Neural cell (in vitro differentiated cells): ENCODE results near the gene KLK11. TPM values are rescaled to one million over a fixed set of nuclear protein-coding genes. Genes with fewer than 3 reads are reported as not detected.

Source experiments
- H2AFZ ChIP-seq: fragments of 200-600, 300-800 bp; sonication (generic), shearing (Covaris generic); 2 replicates; pipeline ENCODE4 v1.6.0; 2014; ENCODE audit warnings: low read depth, mild to moderate bottlenecking, antibody characterized with exemption, low read length, moderate library complexity
- H3F3A ChIP-seq: fragments of 200-600 bp; shearing (Covaris generic); 2 replicates; pipeline ENCODE4 v1.6.1; 2016; ENCODE audit warnings: mild to moderate bottlenecking, moderate library complexity, mixed read lengths, antibody characterized with exemption, low read length; ENCODE audit not compliant: insufficient read depth, poor library complexity, severe bottlenecking
- H3K27ac ChIP-seq: fragments of 200-600, 300-800 bp; sonication (generic), shearing (Covaris generic); 2 replicates; pipeline ENCODE4 v1.5.1; 2014; ENCODE audit warnings: mild to moderate bottlenecking, low read length, moderate library complexity
- H3K27me3 ChIP-seq: fragments of 300-800, 200-600 bp; sonication (generic), shearing (Covaris generic); 2 replicates; pipeline ENCODE4 v1.6.0; 2014; ENCODE audit warnings: mild to moderate bottlenecking, low read depth, low read length, moderate library complexity; ENCODE audit not compliant: insufficient read depth
- H3K36me3 ChIP-seq: fragments of 300-800, 200-600 bp; sonication (generic), shearing (Covaris generic); 2 replicates; pipeline ENCODE4 v1.5.1; 2014; ENCODE audit warnings: mild to moderate bottlenecking, antibody characterized with exemption, low read length, moderate library complexity; ENCODE audit not compliant: insufficient read depth
- H3K4me2 ChIP-seq: fragments of 300-800, 200-600 bp; sonication (generic), shearing (Covaris generic); 2 replicates; pipeline ENCODE4 v1.6.0; 2014; ENCODE audit warnings: mild to moderate bottlenecking, low read length
- H3K4me3 ChIP-seq: fragments of 300-800, 200-600 bp; sonication (generic), shearing (Covaris generic); 2 replicates; pipeline ENCODE4 v1.5.1; 2014; ENCODE audit warnings: mild to moderate bottlenecking, low read length, moderate library complexity
- H3K79me2 ChIP-seq: fragments of 200-600 bp; shearing (Covaris generic); replicated peaks from 2 replicates; pipeline ENCODE4 v1.6.0; 2014; ENCODE audit warnings: mild to moderate bottlenecking, low read length, moderate library complexity; ENCODE audit not compliant: insufficient read depth
- H3K9ac ChIP-seq: fragments of 300-800, 200-600 bp; sonication (generic), shearing (Covaris generic); 2 replicates; pipeline ENCODE4 v1.6.1; 2016; ENCODE audit warnings: mild to moderate bottlenecking, low read length, mixed read lengths
- H3K9me2 ChIP-seq: fragments of 200-600 bp; shearing (Covaris generic); 2 replicates; pipeline ENCODE4 v1.6.1; 2016; ENCODE audit warnings: mild to moderate bottlenecking, low read length, mixed read lengths; ENCODE audit not compliant: insufficient read depth
- H3K9me3 ChIP-seq: fragments of 200-600, 300-800 bp; sonication (generic), shearing (Covaris generic); 2 replicates; pipeline ENCODE4 v1.6.1; 2016; ENCODE audit warnings: mild to moderate bottlenecking, mixed run types, low read length, moderate library complexity, mixed read lengths
- H4K20me1 ChIP-seq: fragments of 200-600 bp; shearing (Covaris generic); 2 replicates; pipeline ENCODE4 v1.6.1; 2016; ENCODE audit warnings: mild to moderate bottlenecking, mixed run types; ENCODE audit not compliant: insufficient read depth
- EP300 ChIP-seq: fragments of 450-650 bp; conservative IDR thresholded peaks from 2 replicates; pipeline ENCODE4 v1.6.1; 2014; ENCODE audit warnings: antibody characterized with exemption, mild to moderate bottlenecking, moderate library complexity; ENCODE audit not compliant: poor library complexity, severe bottlenecking
- EZH2 ChIP-seq: fragments of 200-600, 300-800 bp; shearing (Covaris generic), sonication (generic); IDR thresholded peaks from 2 replicates; pipeline ENCODE4 v1.6.1; 2014; ENCODE audit warnings: antibody characterized with exemption, low read length, borderline replicate concordance, mild to moderate bottlenecking; ENCODE audit not compliant: insufficient read depth, poor library complexity, severe bottlenecking
- MXI1 ChIP-seq: fragments of 450-650 bp; conservative IDR thresholded peaks from 2 replicates; pipeline ENCODE4 v1.6.1; 2014; ENCODE audit warnings: antibody characterized with exemption, mild to moderate bottlenecking; ENCODE audit not compliant: poor library complexity, severe bottlenecking
- POLR2AphosphoS5 ChIP-seq: IDR thresholded peaks from 2 replicates; pipeline ENCODE4 v1.6.1; 2012
- RAD21 ChIP-seq: fragments of 450-650 bp; conservative IDR thresholded peaks from 2 replicates; pipeline ENCODE4 v1.6.1; 2014; ENCODE audit warnings: antibody characterized with exemption, mild to moderate bottlenecking, moderate library complexity
- SMC3 ChIP-seq: fragments of 450-650 bp; conservative IDR thresholded peaks from 2 replicates; pipeline ENCODE4 v1.6.1; 2014; ENCODE audit warnings: antibody characterized with exemption, mild to moderate bottlenecking, moderate library complexity; ENCODE audit not compliant: poor library complexity
- TAF1 ChIP-seq: IDR thresholded peaks from 2 replicates; pipeline ENCODE4 v1.6.1; 2012; ENCODE audit warnings: low read depth
- polyA plus RNA-seq: library from polyadenylated mRNA; depleted of rRNA; stranded (reverse); fragments of >200 nt; gene quantifications from 2 replicates; pipeline ENCODE4 v1.2.3, GENCODE V29; 2014
- TF ChIP-seq, protein P1 (sequence below): IDR thresholded peaks from 2 replicates; pipeline ENCODE4 v1.6.1; 2012; ENCODE audit warnings: borderline replicate concordance
- TF ChIP-seq, protein P2 (sequence below): fragments of 450-650 bp; IDR thresholded peaks from 2 replicates; pipeline ENCODE4 v1.5.1; 2014; ENCODE audit warnings: antibody characterized with exemption, mild to moderate bottlenecking, moderate library complexity; ENCODE audit not compliant: poor library complexity, severe bottlenecking

KLK11 gene
- polyA plus RNA-seq, 1 donor from 2014 or later: not detected

DNA sequence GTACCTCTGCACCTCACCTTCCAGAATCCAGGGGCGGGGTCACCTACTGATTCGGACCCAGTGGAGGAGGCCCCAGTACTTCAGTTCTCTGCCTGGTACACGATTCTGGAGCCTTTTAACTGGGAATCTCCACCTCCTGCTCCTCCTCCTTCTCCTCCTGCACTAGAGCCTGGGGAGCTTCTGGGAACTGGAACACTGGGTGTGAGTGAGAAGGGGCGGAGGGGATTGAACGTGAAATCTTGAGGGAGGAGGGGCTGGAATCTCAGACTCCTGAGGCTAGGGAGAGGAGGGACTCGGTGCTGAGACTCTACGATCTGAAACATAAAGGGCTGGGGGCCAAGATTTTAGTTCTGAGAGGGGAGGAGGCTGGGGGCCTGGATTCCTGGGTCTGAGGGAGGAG is 24.9 kb downstream of the KLK11 start, which contains the start of gene KLK8:
Gene KLK8 (minus strand): TSS at position 90 of the 400 bp plus-strand sequence. CDS start 437 bp downstream, outside the sequence.
- H3K9ac ChIP-seq: no peak within 1 kb of the TSS
- H3K4me2 ChIP-seq: no peak within 1 kb of the TSS
- no peaks in the 10 kb centered on the region for H3K27me3 ChIP-seq
- H3K79me2 ChIP-seq: no peaks in the 10 kb centered on the region
- TF ChIP-seq POLR2AphosphoS5 (no peak), EP300 (no peak), EZH2 (no peak), MXI1 (no peak), TAF1 (no peak), RAD21 (no peak), SMC3 (no peak)
- TF ChIP-seq, protein P1, sequence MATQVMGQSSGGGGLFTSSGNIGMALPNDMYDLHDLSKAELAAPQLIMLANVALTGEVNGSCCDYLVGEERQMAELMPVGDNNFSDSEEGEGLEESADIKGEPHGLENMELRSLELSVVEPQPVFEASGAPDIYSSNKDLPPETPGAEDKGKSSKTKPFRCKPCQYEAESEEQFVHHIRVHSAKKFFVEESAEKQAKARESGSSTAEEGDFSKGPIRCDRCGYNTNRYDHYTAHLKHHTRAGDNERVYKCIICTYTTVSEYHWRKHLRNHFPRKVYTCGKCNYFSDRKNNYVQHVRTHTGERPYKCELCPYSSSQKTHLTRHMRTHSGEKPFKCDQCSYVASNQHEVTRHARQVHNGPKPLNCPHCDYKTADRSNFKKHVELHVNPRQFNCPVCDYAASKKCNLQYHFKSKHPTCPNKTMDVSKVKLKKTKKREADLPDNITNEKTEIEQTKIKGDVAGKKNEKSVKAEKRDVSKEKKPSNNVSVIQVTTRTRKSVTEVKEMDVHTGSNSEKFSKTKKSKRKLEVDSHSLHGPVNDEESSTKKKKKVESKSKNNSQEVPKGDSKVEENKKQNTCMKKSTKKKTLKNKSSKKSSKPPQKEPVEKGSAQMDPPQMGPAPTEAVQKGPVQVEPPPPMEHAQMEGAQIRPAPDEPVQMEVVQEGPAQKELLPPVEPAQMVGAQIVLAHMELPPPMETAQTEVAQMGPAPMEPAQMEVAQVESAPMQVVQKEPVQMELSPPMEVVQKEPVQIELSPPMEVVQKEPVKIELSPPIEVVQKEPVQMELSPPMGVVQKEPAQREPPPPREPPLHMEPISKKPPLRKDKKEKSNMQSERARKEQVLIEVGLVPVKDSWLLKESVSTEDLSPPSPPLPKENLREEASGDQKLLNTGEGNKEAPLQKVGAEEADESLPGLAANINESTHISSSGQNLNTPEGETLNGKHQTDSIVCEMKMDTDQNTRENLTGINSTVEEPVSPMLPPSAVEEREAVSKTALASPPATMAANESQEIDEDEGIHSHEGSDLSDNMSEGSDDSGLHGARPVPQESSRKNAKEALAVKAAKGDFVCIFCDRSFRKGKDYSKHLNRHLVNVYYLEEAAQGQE: no peak
- TF ChIP-seq, protein P2, sequence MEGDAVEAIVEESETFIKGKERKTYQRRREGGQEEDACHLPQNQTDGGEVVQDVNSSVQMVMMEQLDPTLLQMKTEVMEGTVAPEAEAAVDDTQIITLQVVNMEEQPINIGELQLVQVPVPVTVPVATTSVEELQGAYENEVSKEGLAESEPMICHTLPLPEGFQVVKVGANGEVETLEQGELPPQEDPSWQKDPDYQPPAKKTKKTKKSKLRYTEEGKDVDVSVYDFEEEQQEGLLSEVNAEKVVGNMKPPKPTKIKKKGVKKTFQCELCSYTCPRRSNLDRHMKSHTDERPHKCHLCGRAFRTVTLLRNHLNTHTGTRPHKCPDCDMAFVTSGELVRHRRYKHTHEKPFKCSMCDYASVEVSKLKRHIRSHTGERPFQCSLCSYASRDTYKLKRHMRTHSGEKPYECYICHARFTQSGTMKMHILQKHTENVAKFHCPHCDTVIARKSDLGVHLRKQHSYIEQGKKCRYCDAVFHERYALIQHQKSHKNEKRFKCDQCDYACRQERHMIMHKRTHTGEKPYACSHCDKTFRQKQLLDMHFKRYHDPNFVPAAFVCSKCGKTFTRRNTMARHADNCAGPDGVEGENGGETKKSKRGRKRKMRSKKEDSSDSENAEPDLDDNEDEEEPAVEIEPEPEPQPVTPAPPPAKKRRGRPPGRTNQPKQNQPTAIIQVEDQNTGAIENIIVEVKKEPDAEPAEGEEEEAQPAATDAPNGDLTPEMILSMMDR: no peak
- H3K36me3 ChIP-seq: no peaks in the 10 kb centered on the region
- no peaks in the 10 kb centered on the region for H3F3A ChIP-seq
- H3K9me3 ChIP-seq: no peaks in the 10 kb centered on the region
- H3K9me2 ChIP-seq: no peaks in the 10 kb centered on the region
- H3K4me3 ChIP-seq: no peak within 1 kb of the TSS
- H2AFZ ChIP-seq: no peak within 1 kb of the TSS
- no peaks in the 10 kb centered on the region for H4K20me1 ChIP-seq
- no peak within 1 kb of the TSS for H3K27ac ChIP-seq

DNA sequence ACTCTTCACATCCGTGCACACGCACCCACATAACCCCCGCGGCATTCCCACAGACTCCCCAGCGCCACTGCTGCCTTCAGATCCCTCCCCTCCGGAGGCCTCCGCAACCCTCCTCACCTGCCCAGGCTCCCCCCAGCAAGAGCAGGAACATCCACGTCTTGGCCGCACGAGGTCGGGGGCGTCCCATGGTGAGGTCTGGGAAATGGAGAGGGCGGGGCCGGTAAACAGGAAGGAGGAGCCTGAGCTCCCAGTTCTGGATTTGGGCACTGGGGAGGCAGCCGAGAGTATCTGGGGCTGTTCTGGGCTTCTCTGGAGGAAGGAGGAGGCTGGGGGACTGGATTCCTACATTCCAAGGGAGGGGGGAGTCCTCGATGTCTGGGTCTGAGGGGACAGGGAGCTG is 25.4 kb downstream of the KLK11 start:
- Histone ChIP-seq H3K9me2 (no peaks in the 10 kb centered on the region), H4K20me1 (no peaks in the 10 kb centered on the region), H3F3A (no peaks in the 10 kb centered on the region), H3K27me3 (no peaks in the 10 kb centered on the region), H3K27ac (no peak overlapping the region), H3K4me3 (no peak overlapping the region), H2AFZ (no peak overlapping the region), H3K9me3 (no peaks in the 10 kb centered on the region), H3K9ac (no peak overlapping the region), H3K4me2 (no peak overlapping the region), H3K36me3 (no peaks in the 10 kb centered on the region), H3K79me2 (no peaks in the 10 kb centered on the region)
- TF ChIP-seq, protein P1: no peak
- TF ChIP-seq RAD21 (no peak), EZH2 (no peak), TAF1 (no peak), SMC3 (no peak), MXI1 (no peak), EP300 (no peak), POLR2AphosphoS5 (no peak)
- TF ChIP-seq, protein P2: no peak
